Gastrocnemius medialis (tissue), 4 donors: Measurements from ENCODE around the gene ARHGEF18.

Experiments used
- CTCF ChIP-seq, 5 experiments: fragments of 450-650 bp in 3 of 5; fragments of 200-600 bp in 2 of 5; sonication (generic) in 2 of 5; IDR thresholded peaks in 4 of 5; conservative IDR thresholded peaks in 1 of 5; 1 replicate in 4 of 5; 2 replicates in 1 of 5; pipeline ENCODE4 v1.5.1; 2016 to 2019; ENCODE audit warnings: antibody characterized with exemption in 5 of 5, mild to moderate bottlenecking in 3 of 5, moderate library complexity in 3 of 5
- POLR2A ChIP-seq, 2 donors: fragments of 450-650 bp; IDR thresholded peaks; one replicate each; pipeline ENCODE4 v1.6.1; 2017; ENCODE audit warnings: antibody characterized with exemption in 2 of 2, mild to moderate bottlenecking in 2 of 2, moderate library complexity in 2 of 2

DNA sequence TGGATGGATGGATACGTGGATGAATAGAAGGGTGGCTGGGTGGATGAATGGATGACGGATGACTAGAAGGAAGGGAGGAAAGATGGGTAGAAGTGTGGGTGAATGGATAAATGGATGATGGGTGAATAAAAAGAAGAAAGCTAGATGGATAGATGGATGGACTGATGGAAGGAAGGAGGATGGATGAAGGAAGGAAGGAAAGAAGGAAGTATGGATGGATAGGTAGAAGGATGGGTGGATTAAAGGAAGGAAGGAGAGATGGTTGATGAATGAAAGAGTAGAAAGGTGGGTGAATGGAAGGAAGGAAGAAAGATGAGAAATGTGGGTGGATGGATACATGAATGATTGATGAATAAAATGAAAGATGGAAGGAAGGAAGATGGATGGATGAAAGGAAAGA, 14.5 kb downstream of the ARHGEF18 start:
- TF ChIP-seq POLR2A (IDR thresholded peaks at IDR 0.05) (no peak), CTCF (IDR thresholded peaks at IDR 0.05 in 4 of 5, conservative IDR thresholded peaks at IDR 0.05 in 1 of 5) (no peak)
